Measurements from ENCODE around the gene OBP2A.

DNA sequence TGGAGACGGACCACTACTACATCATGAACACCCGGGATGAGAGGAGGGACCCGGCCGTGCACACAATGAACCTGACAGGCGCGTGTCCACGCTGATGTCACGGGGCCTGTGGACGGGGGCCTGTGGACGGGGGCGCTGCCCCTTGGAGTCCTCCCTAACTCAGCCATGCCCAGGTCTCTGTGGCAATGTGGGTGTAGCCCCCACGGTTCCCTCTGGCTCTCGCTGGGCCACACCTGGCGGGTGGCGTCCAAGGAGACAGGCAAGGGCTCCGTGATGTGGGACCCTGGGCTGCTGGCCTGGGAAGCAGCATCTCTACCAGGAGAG is 37.7 kb downstream of the OBP2A start:
- TF ChIP-seq, protein P1, sequence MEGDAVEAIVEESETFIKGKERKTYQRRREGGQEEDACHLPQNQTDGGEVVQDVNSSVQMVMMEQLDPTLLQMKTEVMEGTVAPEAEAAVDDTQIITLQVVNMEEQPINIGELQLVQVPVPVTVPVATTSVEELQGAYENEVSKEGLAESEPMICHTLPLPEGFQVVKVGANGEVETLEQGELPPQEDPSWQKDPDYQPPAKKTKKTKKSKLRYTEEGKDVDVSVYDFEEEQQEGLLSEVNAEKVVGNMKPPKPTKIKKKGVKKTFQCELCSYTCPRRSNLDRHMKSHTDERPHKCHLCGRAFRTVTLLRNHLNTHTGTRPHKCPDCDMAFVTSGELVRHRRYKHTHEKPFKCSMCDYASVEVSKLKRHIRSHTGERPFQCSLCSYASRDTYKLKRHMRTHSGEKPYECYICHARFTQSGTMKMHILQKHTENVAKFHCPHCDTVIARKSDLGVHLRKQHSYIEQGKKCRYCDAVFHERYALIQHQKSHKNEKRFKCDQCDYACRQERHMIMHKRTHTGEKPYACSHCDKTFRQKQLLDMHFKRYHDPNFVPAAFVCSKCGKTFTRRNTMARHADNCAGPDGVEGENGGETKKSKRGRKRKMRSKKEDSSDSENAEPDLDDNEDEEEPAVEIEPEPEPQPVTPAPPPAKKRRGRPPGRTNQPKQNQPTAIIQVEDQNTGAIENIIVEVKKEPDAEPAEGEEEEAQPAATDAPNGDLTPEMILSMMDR (IDR thresholded peaks at IDR 0.05) = no peak
- TF ChIP-seq POLR2A (IDR thresholded peaks at IDR 0.05) = no peak
